ENCODE measurements around the gene WDR86.

DNA sequence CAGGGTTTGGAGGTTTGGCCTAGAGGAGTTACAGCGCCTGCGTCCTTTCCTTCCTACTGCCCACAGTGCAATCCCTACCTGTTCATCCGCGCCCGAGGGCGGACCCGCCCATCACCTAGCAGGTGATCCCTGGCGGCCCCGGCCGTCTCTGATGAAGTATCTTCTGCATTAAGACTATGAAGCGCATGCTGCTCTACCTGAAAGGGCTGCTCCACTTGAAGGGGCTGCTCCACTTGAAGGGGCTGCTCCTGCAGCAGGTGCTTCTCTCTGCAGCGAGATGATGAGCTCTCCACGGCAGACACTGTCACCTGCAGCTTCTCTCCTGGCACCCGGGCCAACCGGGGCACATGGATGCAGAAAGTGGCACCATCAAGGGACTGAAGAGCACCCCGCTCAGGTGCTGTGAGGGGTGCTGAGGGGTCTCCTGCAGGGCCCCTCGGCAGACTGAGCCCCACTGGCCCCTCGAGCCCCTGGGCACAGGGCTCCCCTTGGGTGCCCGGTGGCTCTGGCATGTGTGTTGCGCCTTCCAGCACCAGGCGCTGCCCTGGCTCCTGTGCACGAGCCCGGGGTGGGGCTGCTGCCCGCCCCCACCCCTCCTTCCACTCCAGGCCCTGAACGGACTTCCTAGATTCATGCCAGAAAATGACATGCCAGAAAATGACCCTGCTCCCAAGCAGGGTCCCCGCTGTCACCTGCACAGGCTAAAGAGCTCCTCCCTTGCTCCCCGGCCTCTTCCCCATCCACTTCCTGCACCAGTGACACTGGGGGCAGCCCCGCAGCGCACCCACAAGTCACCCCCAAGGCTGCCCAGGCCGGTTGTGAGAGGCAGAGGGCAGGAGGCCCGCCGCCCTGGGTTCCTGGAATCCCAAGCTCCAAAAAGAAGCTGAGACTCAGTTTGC, 29.4 kb downstream of the WDR86 start:
- TF ChIP-seq, protein P1, sequence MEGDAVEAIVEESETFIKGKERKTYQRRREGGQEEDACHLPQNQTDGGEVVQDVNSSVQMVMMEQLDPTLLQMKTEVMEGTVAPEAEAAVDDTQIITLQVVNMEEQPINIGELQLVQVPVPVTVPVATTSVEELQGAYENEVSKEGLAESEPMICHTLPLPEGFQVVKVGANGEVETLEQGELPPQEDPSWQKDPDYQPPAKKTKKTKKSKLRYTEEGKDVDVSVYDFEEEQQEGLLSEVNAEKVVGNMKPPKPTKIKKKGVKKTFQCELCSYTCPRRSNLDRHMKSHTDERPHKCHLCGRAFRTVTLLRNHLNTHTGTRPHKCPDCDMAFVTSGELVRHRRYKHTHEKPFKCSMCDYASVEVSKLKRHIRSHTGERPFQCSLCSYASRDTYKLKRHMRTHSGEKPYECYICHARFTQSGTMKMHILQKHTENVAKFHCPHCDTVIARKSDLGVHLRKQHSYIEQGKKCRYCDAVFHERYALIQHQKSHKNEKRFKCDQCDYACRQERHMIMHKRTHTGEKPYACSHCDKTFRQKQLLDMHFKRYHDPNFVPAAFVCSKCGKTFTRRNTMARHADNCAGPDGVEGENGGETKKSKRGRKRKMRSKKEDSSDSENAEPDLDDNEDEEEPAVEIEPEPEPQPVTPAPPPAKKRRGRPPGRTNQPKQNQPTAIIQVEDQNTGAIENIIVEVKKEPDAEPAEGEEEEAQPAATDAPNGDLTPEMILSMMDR (IDR thresholded peaks at IDR 0.05), result no peak
- TF ChIP-seq POLR2AphosphoS5 (IDR thresholded peaks at IDR 0.05; ENCODE audit: insufficient read depth in 1 of 2, low read depth in 1 of 2) (peak in 1 of 2 donors; percentile 15), POLR2A (IDR thresholded peaks at IDR 0.05) (no peak)

All from vagina (tissue), 2 donors.